LNCAP (cell line): ENCODE results near the gene FAM53A.
A peak's percentile ranks its signal among the peaks of the same experiment; 100 is the strongest.

ENCODE experiments used
- TF ChIP-seq, protein P1 (sequence below): fragments of 450-650 bp; IDR thresholded peaks from 2 replicates; pipeline ENCODE4 v1.5.1; 2017; ENCODE audit warnings: mild to moderate bottlenecking

The FAM53A gene

DNA sequence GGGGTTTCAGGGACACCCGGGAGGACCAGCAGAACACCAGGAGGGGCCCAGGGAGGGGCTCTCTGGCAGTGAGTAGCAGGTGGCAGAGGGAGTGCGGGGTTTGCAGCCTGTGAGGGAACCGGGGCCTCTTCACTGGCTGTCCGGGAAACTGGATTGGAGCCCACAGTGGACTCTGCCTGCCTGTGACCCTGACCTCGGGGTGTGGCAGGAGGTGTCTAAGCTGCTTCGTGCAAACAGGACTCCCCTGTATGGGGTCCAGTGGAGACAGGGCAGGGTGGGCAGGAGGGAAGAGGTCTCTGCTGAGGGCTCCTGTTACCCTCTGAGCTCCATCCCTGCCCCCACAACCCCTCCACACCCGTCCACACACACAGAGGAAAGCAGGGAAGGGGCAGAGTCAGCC is 50.1 kb downstream of the FAM53A start:
- TF ChIP-seq, protein P1, sequence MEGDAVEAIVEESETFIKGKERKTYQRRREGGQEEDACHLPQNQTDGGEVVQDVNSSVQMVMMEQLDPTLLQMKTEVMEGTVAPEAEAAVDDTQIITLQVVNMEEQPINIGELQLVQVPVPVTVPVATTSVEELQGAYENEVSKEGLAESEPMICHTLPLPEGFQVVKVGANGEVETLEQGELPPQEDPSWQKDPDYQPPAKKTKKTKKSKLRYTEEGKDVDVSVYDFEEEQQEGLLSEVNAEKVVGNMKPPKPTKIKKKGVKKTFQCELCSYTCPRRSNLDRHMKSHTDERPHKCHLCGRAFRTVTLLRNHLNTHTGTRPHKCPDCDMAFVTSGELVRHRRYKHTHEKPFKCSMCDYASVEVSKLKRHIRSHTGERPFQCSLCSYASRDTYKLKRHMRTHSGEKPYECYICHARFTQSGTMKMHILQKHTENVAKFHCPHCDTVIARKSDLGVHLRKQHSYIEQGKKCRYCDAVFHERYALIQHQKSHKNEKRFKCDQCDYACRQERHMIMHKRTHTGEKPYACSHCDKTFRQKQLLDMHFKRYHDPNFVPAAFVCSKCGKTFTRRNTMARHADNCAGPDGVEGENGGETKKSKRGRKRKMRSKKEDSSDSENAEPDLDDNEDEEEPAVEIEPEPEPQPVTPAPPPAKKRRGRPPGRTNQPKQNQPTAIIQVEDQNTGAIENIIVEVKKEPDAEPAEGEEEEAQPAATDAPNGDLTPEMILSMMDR, result no peak

DNA sequence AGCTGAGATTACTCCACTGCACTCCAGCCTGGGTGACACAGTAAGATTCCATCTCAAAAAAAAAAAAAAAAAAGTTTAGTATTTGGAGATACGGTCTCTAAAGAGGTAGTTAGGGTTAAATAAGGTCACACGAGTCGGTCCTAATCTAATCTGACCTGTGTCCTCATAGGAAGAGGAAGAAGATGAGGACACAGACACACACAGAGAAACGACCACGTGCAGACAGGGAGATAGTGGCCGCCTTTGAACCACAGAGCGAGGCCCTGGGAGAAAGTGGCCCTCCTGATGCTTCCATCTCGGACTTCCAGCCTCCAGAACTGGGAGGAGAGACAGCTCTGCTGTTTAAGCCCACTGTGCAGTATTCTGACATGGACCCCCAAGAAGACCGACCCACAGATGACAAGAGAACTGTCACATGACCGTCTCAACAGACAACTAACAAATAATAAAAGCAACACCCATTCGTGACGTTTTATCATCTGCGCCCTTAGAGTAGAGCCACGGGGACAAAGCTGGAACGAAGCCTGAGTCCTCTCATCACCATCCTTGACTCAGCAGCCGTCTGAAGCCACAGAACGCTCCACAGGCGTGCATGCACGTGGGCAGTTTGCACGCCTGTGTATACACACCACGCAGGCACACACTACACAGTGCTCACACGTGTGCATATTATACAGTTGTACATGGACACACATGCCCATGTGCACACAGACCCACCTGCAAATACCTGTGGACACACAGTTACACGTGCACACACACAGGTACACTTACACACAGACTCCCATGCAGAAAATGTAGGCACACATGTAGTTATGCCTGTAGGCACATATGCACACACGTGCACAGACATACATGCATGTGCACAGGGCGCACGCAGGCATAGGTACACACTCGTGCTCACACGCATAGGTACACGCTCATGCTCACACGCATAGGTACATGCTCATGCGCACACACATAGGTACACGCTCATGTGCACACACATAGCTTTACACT is 51.7 kb downstream of the FAM53A start:
- TF ChIP-seq, protein P1, result no peak

GRCh38 chr4:1631136-1631535 is 53.0 kb downstream of the FAM53A start:
- TF ChIP-seq, protein P1, result no peak

GRCh38 chr4:1630266-1630665 is 53.8 kb downstream of the FAM53A start:
- TF ChIP-seq, protein P1, result no peak

GRCh38 chr4:1629699-1630083 is 54.4 kb downstream of the FAM53A start:
- TF ChIP-seq, protein P1, result no peak

GRCh38 chr4:1628892-1629698 is 55.0 kb downstream of the FAM53A start:
- TF ChIP-seq, protein P1, result peak; percentile 99

DNA sequence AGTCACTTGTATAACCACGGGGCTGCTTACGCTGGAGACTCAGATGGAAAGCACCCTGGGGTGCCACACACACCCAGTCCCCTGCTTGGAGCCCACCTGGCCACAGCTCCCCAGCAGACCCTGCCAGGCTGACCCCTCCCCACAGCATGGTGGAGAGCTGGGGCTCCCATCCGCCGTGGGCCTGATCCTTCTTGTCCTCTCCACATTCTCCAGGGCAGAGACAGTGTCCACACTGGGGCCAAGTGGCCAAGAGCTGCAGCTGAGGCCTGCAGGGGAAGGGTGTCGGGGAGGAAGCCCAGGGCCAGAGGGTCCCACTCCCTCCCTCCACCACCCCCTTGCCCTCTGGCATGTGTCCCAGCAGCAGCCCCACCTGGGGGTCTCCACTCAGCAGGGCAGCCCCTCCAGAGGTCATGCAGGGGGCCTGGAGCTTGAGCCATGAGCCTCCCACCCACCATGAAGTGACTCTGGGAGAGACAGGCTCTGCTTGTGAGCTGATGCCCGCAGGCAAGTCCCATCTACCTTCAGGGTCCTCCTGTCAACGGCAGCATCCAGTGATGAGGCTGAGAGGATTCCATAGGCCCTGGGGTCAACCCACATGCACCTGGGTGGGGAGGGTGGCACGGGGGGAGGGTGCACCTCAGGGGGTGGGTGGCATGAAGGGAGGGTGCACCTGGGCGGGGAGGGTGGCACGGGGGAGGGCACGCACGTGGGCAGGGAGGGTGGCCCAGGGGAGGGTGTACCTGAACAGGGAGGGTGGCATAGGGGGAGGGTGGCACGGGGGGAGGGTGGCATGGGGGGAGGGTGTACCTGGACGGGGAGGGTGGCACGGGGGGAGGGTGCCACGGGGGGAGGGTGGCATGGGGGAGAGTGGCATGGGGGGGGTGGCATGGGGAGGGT is 56.4 kb downstream of the FAM53A start:
- TF ChIP-seq, protein P1, result no peak
